Esophagus squamous epithelium (tissue), 5 donors: ENCODE measurements around the gene NHERF2. TPM values are rescaled to one million over a fixed set of nuclear protein-coding genes. Genes with fewer than 3 reads are reported as not detected.

ENCODE experiments used
- DNase-seq: peaks from one replicate; lab custom pipeline; 2025; lab: John Stamatoyannopoulos, UW
- H3K27ac ChIP-seq, 4 donors: fragments of 200-600 bp; sonication (generic); one replicate each; pipeline ENCODE4 v1.5.1; 2016 to 2019; ENCODE audit warnings: mild to moderate bottlenecking in 1 of 4
- H3K27me3 ChIP-seq, 4 donors: fragments of 200-600 bp; sonication (generic); 1 replicate in 3 of 4; 2 replicates in 1 of 4; pipeline versions ENCODE4 v1.5.1 to v1.6.0; 2017 to 2021; ENCODE audit warnings: antibody characterized with exemption in 1 of 4
- H3K36me3 ChIP-seq, 3 donors: fragments of 200-600 bp; sonication (generic); one replicate each; pipeline ENCODE4 v1.5.1; 2016 to 2019
- H3K4me1 ChIP-seq, 3 donors: fragments of 200-600 bp; sonication (generic); one replicate each; pipeline ENCODE4 v1.5.1; 2017 to 2019
- H3K4me3 ChIP-seq, 4 donors: fragments of 200-600 bp; sonication (generic); 1 replicate in 3 of 4; 2 replicates in 1 of 4; pipeline ENCODE4 v1.5.1; 2016 to 2019; ENCODE audit warnings: mild to moderate bottlenecking in 2 of 4, moderate library complexity in 1 of 4
- H3K9me3 ChIP-seq, 3 donors: fragments of 200-600 bp; sonication (generic); one replicate each; pipeline ENCODE4 v1.5.1; 2016 to 2019
- POLR2A ChIP-seq, 4 donors: fragments of 450-650 bp; IDR thresholded peaks; one replicate each; pipeline ENCODE4 v1.6.1; 2017; ENCODE audit warnings: antibody characterized with exemption in 4 of 4, mild to moderate bottlenecking in 4 of 4, moderate library complexity in 3 of 4
- WGBS, 2 donors: methylation state at CpG; one replicate each; pipeline ENCODE4 v1.1.5; 2018; 5-methylcytosine and 5-hydroxymethylcytosine counted together
- intact Hi-C: fragments of 100-400 bp; cut with DNase I; formaldehyde crosslinking; loops from one replicate; pipeline ENCODE4 v1.15.0; 2022
- total RNA-seq, 4 donors: library from RNA; depleted of rRNA; stranded (reverse); fragments of >200 nt; gene quantifications; one replicate each; pipeline ENCODE4 v1.1.0, GENCODE V29; 2016
- TF ChIP-seq, protein P1 (sequence below), 6 experiments: fragments of 450-650 bp in 4 of 6; fragments of 200-600 bp in 2 of 6; sonication (generic) in 2 of 6; IDR thresholded peaks; one replicate each; pipeline ENCODE4 v1.5.1; 2016 to 2019; ENCODE audit warnings: antibody characterized with exemption in 6 of 6, mild to moderate bottlenecking in 4 of 6, moderate library complexity in 4 of 6
- donor health status: DM: yes; HTN: yes; CAD: no.

The NHERF2 gene
- total RNA-seq, 4 donors from 2014 or later, result 11.6 to 31.7 (median 16.5) TPM

- intact Hi-C loops, result no loop called here
- Histone ChIP-seq H3K27me3 (no peaks in the 10 kb centered on the region), H3K4me3 (peak overlapping the region in 1 of 4 donors; percentile 26), H3K9me3 (no peaks in the 10 kb centered on the region), H3K36me3 (peaks cover 0 to 14% (median 0%) of the 10 kb centered on the region in 3 donors), H3K27ac (peak overlapping the region in 3 of 4 donors; percentile 21 to 86 (median 72)), H3K4me1 (peaks cover 41 to 95% (median 62%) of the 10 kb centered on the region in 3 donors)
- WGBS, 2 donors, result 91% methylated on average over 14 to 21 of the region's 22 CpGs
- TF ChIP-seq, protein P1, sequence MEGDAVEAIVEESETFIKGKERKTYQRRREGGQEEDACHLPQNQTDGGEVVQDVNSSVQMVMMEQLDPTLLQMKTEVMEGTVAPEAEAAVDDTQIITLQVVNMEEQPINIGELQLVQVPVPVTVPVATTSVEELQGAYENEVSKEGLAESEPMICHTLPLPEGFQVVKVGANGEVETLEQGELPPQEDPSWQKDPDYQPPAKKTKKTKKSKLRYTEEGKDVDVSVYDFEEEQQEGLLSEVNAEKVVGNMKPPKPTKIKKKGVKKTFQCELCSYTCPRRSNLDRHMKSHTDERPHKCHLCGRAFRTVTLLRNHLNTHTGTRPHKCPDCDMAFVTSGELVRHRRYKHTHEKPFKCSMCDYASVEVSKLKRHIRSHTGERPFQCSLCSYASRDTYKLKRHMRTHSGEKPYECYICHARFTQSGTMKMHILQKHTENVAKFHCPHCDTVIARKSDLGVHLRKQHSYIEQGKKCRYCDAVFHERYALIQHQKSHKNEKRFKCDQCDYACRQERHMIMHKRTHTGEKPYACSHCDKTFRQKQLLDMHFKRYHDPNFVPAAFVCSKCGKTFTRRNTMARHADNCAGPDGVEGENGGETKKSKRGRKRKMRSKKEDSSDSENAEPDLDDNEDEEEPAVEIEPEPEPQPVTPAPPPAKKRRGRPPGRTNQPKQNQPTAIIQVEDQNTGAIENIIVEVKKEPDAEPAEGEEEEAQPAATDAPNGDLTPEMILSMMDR (IDR thresholded peaks at IDR 0.05), result no peak
- no peak for TF ChIP-seq POLR2A (IDR thresholded peaks at IDR 0.05)
- no peak for DNase-seq
These were observed 17.8 kb downstream of the NHERF2 start for GRCh38 chr16:2044541-2044940.

DNA sequence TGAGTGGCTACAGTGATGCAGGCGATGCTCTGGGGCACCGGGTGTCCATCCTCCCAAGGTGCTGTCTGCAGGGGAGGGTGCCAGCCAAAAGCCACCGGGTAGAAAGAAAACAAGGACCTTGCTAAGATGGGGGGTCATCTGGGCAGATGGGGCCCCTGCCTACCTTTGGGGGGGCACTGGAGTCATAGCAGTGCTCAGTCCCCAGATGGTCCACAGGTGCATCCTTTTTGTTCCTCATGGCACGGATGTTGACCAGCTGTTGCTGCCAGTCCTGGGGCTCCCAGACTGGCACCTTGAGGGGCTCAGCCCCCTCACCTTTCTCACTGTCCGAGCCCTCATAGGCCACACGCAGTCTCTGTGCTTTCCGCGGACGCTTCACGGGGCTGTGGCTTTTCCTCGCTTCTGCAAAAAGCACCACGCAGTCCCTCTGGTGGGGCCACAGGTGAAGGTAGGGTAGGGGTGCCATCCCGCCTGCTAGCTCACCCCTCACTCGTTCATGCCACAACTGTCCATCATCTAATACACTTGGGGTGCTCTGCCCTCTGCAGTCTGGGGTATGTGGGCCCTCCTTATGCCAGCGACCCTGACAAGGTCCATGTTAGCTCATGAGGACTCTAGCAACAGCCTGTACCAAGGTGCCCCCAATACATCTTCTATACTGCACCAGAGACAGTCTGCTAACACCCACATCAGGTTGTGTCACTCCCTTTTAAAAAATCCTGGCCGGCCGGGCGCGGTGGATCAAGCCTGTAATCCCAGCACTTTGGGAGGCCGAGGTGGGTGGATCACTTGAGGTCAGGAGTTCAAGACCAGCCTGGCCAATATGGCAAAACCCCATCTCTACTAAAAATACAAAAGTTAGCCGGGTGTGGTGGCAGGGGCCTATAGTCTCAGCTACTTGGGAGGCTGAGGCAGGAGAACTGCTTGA, 19.5 kb downstream of the NHERF2 start:
- H3K4me3 ChIP-seq, result peak overlapping the region in 2 of 4 donors; percentile 86 to 97
- H3K4me1 ChIP-seq, result peaks cover 32 to 80% (median 49%) of the 10 kb centered on the region in 3 donors
- no peak for DNase-seq
- no peaks in the 10 kb centered on the region for H3K27me3 ChIP-seq
- intact Hi-C loops, result no loop called here
- TF ChIP-seq, protein P1 (IDR thresholded peaks at IDR 0.05), result no peak
- TF ChIP-seq POLR2A (IDR thresholded peaks at IDR 0.05), result no peak
- WGBS, 2 donors, result 78 to 81% methylated on average over 15 to 20 of the region's 21 CpGs
- H3K9me3 ChIP-seq, result no peaks in the 10 kb centered on the region
- H3K36me3 ChIP-seq, result peaks cover 0 to 28% (median 0%) of the 10 kb centered on the region in 3 donors
- peak overlapping the region; percentile 73 to 88 (median 82) for H3K27ac ChIP-seq

DNA sequence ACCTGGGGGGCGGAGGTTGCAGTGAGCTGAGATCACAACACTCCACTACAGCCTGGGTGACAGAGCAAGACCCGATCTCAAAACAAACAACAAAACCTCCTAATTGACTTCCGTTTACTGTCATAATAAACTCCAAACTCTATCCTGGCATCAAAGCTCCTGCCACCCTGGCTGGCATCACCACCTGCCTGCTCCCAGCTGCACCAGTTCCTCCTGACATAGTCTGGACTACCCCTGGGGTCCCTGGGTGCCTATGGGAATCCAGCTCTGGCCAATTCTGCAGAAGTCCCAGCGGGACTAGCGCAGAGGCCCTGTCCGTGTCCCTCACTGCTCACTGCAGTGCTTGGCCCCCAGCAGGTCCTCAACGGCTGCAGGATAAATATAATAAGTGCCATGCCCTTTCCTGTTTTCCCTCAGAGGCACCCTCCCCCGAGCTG, 20.2 kb downstream of the NHERF2 start:
- intact Hi-C loops, result no loop called here
- Histone ChIP-seq H3K36me3 (peaks cover 0 to 35% (median 0%) of the 10 kb centered on the region in 3 donors), H3K4me3 (peak overlapping the region; percentile 71 to 97 (median 84)), H3K27ac (peak overlapping the region; percentile 73 to 88 (median 82)), H3K9me3 (no peaks in the 10 kb centered on the region), H3K27me3 (no peaks in the 10 kb centered on the region), H3K4me1 (peaks cover 32 to 74% (median 45%) of the 10 kb centered on the region in 3 donors)
- TF ChIP-seq, protein P1 (IDR thresholded peaks at IDR 0.05), result no peak
- TF ChIP-seq POLR2A (IDR thresholded peaks at IDR 0.05), result no peak
- no peak for DNase-seq
- WGBS, 2 donors, result 22 to 25% methylated on average over 6 of the region's 8 CpGs

- intact Hi-C loops, result no loop called here
- peak in 2 of 4 donors; percentile 33 to 38 for TF ChIP-seq POLR2A (IDR thresholded peaks at IDR 0.05)
- TF ChIP-seq, protein P1 (IDR thresholded peaks at IDR 0.05), result peak; percentile 37 to 87 (median 62)
- peaks cover 28 to 67% (median 41%) of the 10 kb centered on the region in 3 donors for H3K4me1 ChIP-seq
- H3K27me3 ChIP-seq, result no peaks in the 10 kb centered on the region
- peaks cover 0 to 41% (median 0%) of the 10 kb centered on the region in 3 donors for H3K36me3 ChIP-seq
- peak; percentile 67 for DNase-seq
- no peaks in the 10 kb centered on the region for H3K9me3 ChIP-seq
- WGBS, 2 donors, result 0% methylated on average over 4 to 6 of the region's 81 CpGs
- H3K4me3 ChIP-seq, result peak within 1 kb of the TSS; percentile 71 to 97 (median 84)
- peak within 1 kb of the TSS; percentile 73 to 88 (median 82) for H3K27ac ChIP-seq
These were observed 20.8 kb downstream of the NHERF2 start, which contains the start of the genes NTHL1 and TSC2 for GRCh38 chr16:2047330-2048115. Gene NTHL1 (minus strand): TSS chr16:2047834. CDS start chr16:2047823, 11 bp downstream. Gene TSC2 (plus strand): TSS chr16:2047985. CDS start chr16:2048616, 631 bp downstream.
